NCI-H82 treated with DMSO at 0.1 percent for 48 hours (cell line): ENCODE results near the gene NR2C2AP.

Source experiments
- DNase-seq: peaks from one replicate; lab custom pipeline; 2025; ENCODE audit not compliant: unreplicated experiment; lab: John Stamatoyannopoulos, UW

NR2C2AP gene

DNA sequence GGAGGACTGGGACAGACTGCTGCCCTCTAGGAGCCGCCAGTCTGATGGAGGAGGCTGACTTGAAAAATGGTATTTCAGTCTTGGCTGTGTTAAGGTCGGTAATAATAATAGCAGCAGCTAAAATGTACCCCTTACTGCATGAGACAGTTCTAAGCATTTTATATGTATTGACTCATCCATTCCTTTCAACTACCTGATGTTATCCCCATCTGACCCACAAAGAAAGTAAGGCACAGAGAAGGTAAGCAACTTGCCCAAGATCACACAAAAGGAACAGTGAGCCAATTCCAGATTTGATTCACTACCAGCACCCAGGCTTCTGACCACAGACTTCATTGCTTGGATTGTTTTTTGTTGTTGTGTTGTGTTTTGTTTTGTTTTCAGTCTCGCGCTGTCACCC is 12.6 kb upstream of the NR2C2AP start:
- no peak for DNase-seq

DNA sequence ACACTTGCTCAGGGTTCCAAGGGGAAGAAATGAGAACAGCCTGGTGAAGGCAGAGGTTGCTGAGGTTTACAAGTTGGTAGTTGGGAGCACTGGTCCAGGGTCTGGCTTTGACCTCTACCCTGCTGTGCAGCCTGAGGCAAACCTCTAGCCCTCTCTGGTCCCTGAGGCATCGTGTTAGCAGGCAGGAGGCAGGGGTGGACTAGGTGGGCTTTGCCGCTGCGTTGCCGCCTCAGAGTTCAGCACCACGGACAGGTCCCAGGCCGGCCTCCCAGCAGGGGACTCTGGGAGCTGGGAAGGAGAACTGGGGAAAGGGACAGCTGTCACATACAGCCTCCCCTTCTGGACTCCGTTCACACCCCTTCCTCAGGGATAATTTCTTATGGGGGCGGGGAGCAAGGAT is 11.7 kb upstream of the NR2C2AP start:
- no peak for DNase-seq

DNA sequence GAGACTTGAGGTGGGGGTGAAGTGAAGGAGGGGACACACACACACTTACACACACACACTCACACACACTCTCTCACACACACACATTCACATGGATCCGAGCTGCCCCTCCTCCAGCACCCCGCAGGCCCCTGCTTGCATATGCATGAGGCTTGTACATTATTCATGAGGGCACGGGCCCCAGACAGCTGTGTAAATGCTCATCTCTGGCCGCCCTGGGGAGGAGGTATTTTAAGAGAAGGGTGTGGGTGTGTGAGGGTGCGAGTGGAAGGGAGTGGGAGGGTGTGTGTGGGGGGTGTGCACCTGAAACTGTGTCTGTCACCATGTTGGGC is 10.9 kb upstream of the NR2C2AP start:
- no peak for DNase-seq

DNA sequence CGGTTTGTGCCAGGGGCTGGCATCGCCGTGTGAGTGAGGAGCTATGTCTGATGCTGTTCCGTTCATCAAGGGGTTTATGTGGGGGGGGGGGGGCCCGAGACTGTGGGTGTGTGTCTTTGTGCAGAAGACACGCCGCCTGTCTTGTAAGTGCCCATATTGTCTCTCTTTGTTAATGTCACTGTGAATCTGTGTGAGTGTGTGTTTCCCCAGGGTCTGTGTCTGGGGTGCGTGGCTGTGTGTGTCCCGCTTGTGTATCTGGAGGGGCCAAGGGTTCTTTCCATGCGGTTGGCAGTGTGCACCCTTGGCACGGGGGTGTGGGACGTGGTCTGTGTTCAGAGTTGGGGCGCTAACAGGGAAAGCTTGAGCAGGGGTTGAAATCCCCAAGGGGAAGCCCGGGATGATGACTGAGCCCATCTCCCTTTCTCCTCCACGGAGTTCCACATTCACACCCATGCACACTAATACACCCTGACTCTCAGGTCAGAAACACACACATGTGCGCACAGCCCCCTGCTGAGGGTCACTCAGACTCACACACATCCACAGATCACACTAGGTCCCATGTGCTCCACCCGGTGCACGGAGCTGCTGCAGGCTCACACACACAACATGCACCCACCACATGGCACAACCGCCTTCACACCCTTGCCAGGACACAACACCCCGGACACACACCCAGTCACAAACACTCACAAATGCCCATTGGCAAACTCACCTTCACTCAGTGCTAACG is 10.4 kb upstream of the NR2C2AP start:
- DNase-seq: no peak

DNA sequence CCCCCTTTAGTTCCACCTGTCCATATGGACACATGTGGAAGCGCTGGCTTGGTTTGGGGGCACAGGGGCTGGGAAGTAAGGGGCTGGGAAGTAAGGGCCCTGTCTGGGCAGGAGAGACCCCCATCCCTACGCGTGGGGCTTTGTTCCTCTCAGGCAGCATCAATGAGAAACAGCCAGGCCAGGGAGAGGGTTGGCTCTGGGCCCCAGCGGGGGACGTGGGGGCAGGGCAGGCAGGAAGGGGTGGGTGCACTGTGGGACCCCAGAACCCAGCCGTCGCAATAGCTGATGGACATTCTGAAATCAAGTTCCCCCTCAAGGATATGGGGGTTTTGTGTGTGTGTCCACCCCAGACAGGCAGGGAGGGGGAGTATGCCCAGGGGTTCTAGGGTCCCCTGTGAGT is 9.7 kb upstream of the NR2C2AP start:
- DNase-seq: no peak

DNA sequence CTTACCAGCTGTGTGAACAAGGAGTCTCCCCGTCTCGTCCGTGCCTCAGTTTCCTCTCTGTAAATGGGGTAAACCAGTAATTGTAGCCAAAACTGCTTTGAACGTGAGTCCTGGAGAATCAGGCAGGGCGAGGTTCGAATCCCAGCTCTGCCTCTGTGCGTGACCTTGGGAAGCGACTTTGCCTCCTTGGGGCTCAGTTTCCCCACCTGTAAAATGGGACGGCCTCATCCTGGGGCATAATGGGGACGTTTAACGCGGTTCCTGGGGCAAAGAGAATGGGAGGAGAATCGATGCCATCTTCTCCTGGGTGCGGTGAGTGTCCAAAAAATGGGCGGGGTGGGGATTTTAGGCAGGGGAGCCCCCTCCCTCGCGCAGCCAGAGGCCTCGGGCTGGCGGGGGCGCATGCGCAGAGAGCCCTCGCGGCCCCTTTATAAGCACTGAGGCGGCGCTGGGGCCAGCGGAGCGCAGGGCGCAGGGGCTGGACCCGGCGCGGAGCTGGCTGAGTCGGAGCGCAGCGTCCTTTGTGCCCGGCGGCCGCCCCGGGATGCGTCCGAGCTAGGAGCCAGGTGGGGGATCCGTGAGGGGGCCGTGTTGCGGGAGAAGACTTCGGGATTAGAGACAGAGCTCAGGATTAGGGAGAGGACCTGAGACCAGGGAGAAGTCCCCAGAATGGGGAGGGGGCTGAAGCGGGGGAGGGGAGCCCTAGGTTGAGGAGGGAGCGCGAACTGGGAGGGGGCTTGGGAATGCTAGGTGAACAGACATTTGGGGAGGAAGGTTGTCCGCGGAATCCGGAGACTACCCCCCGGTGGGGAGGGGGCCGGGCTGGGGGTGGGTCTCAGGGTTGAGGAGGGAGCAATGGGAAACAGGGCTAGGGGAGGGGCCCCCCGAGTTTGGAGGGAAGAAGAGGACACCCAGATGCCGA is 8.5 kb upstream of the NR2C2AP start, which contains the start of gene NCAN:
Gene NCAN (plus strand): TSS at position 460 of the 922 bp plus-strand sequence. CDS start 4,996 bp downstream, outside the sequence.
- no peak for DNase-seq

DNA sequence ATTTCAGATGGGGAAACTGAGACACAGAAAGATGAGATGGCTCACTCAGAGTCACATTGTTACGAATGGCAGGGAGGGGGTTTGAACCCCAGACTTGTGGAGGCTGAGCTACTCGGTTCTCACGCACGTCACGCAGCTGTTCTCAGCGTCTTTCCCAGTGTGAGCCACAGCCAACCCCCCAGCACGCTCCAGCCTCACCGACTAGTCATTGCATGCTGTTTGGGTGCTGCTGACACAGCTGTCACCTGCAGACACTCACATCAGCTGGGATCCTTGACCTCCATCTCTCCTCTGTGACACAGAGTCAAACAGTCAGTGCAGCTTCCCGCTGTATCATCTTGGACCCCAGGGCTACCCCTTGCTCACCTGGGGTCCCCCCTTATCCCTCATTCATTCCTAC is 6.2 kb upstream of the NR2C2AP start:
- no peak for DNase-seq

DNA sequence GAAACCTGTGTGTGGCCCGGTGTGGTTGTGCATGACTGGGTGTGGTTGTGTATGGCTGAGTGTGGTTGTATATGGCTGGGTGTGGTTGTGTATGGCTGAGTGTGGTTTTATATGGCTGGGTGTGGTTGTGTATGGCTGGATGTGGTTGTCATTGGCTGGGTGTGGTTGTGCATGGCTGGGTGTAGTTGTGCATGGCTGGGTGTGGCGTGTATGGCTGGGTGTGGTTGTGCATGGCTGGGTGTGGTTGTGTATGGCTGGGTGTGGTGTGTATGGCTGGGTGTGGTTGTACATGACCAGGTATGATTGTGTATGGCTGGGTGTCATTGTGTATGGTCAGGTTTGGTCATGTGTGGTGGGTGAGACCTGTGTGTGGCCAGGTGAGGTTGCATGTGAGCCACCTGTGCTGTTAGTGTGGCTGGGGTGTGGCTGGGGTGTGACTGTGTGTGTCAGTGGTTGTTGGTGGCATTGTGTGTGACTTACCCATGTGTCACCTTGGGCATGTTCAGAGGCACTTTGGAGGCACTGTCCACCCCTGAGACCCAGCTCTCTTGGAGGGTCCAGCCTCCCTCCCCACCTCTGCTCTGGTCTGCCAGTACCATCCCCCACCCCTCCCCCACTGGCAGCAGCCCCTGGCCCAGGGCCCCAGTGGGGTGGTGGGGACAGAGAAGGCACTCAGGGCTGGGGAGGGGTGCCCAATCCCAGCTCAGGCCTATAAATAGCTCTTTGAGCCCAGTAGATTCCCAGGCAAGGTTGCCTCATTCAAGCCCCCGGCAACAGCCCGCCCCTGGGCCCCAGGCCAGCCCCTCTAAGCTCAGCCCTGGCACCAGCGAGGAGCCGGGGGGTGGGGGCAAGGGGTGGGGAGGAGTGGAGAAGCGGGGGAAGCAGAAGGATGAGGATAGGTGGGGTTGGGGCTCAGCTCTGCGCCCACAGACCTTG is 4.7 kb upstream of the NR2C2AP start:
- no peak for DNase-seq

DNA sequence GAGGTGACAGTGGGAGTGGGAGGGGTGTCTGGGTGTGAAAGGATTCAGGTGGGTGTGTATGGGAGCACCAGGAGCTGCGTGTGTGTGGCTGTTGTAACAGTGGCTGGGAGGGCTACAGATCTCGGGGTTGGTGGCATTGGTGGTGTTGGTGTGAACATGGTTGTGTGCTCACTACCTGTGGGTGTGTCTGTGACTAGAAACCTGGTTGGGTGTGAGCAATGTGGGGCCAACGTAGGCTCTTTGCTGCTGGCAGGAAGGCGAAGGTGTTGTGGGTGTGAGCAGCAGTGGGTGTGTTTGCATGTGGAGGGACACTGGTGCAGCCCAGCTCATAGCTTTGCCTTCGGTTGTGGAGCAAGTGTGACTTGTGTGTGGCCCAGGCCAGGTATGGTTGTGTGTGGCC is 3.7 kb upstream of the NR2C2AP start:
- DNase-seq: no peak

DNA sequence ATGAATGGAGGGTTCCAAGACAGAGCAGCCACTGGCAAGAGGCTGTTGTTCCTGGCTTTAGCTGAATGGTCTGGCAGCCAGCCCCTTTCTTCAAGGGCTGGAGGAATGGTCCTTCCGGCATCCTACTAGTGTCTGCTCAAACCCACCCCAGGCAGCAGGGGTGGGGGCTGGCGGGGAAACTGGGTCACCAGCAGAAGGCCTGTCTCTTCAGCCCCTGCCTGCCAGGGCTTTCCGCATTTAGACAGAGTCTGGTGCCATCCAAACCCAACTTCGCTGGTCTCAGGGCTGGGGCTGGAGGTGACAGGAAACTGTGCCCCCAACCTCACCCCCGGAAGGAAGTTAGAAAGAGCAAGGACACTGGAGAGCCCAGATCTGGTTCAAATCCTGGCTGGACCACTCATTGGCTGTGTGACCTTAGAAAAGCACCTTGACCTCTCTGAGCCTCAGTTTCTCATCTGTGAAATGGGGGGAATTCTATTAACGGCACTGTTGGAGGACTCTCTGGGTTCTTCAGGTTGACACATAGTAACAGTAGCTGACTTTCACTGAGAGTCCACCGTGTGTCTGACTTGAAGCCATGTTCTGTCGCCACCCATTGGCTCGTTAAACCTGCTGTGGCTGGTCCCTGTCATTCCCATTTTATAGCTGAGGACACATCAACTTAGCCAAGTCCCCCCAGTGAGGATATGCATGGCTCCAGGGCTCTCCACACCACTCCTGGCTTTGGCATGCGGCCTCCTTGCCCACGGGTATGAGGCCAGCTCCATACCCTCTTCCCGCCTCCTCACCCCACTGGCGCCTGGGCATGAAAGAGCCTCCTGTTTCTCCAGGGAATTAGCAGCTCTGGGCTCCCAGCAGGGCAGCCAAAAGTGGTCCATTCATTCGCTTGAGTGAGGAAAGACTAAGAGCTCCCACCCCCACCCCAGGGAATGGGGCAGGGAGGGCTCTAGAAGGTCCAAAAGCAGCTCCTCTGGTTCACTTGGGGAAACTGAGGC is 2.5 kb upstream of the NR2C2AP start:
- DNase-seq: no peak

DNA sequence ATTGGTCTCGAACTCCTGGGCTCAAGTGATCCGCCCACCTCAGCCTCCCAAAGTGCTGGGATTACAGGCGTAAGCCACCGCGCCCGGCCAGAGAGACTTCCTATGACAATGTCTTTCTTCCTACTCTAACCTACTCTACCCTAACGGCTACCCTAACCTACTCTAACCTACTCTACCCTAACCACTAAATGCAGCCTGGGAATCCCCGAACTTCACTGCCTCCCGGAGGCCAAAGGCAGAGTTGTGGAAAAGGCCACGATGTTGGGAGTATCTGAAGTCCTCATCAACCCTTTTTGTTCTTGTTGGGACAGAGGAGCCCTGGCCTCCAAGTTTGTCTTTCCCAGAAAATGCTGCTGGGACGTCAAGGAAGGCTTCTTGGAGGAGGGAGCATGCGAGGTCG is 967 bp upstream of the NR2C2AP start:
- DNase-seq: no peak

DNA sequence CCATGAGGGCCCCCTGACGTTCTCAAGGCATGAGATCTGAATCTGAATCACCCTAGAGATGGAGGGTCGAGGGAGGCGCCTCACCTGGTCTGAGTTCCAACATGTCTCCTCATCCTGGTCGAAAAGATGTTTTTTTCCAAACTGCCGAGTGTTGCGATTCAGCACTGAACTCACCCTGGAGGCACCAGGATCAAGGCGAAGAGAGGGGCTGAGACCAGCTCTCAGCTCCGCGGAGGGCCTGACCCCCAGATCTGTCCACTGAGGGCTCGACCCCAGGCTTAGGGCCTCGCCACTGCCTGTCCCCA is 555 bp downstream of the NR2C2AP start:
- no peak for DNase-seq

DNA sequence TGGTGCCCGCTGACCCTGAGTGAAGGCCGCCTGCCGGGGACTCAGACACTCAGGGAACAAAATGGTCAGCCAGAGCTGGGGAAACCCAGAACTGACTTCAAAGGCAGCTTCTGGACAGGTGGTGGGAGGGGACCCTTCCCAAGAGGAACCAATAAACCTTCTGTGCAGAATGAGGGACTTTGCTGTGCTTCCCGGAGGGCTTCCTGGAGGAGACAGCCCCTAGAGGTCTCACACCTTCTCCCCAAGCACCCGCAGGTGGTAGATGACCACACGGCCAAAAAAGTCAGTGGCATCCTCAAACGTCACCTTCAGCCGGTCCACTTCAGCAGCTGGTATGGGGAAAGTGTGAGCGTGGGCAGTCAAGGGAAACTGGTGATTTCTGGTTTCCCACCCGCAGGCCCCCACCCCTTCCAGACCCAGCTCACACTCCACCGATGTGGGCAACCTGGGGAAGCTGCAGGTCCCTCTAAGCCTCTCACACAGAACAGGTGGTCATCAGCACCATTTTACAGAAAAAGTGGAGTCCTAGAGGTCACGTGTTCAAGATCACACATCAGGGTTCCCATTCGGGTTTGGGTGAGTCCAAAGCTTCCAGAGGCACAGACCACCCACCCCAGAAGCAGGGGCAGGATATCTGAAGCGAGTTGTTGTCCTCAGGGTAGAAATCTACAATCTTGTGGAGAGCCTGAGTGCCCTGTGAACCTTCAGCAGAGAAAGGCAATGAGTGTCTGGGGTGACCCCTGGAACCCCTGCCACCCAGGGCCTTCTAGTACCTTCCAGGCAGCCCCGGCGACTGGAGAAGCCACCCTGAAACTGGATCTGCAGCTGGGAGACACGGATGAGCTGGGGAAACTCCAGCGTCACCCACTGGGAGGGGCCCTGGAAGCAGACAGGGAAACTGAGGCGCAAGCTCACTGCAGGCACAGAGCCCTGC is 1.2 kb downstream of the NR2C2AP start:
- DNase-seq: no peak

DNA sequence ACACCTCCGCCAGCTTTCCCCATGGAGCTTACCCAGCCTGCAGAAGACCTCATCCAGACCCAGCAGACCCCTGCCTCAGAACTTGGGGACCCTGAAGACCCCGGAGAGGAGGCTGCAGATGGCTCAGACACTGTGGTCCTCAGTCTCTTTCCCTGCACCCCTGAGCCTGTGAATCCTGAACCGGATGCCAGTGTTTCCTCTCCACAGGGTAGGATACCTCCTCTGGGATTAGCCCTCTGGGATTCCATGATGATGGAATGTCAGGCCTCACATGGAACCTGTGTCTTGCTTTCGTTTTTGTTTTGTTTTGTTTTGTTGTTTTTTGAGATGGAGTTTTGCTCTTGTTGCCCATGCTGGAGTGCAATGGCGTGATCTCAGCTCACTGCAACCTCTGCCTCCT is 9.3 kb downstream of the NR2C2AP start:
- DNase-seq: no peak

DNA sequence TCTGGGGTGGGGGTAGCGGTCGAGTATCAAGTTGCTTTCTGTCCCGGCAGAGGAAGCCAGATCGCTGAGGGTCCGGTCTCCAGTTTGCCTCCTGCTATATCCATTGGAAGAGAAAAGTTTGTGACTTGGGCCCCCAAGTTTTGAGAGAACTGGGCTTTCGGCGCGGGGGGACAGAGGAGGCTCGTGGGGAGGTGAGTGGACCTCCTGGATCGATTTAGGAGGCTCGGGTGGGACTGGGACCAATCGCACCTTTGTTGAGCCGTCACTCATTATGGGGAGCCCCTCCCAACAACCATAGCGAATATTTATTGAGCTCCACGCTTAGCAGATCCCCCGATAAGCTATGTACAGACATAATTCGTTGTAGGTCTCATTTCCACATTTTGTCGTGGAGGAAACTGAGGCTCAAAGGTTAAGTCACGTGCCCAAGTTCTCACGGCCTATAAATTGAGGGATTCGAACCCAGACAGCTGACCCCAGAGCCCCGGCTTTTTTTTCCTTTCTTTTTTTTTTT is 10.2 kb downstream of the NR2C2AP start:
- no peak for DNase-seq

DNA sequence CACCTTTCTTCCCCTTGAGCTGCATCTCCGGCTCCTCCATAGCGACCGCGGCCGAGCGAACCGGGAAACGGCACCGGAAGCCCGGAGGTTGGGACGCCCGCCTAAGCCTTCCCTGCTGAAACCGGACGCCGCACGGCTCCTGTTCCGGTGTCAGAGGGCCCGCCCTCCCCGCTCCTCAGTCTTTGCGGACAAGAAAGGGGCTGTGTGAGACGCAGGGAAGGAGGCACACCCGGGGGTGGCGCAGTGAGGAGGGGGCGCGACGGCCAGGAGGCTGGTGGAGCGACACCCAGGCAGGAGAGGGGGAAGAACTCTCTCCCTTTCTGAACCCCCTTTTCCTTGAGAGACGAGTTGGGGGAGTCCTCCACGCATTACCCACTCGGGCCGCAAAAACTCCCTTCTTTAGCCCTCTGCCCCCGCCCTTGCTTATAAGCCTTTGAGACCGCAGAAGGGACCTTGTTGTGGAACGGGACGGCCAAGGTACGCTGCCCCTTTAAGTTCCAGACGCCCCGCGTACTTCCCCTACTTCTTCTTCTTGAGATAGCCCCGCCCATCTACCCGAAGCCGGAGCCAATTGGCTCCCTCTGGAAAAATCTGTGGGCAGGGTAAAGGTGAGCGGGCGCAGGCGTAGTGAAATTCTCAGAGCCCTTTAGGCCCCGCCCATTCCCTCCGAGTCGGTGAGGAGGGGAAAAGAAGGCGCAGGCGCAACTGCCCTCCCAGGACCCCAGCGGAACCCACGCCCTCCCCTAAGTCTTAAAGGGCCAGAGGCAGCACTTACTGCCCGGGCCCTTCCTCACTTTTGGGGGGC is 10.9 kb downstream of the NR2C2AP start, which contains the start of the genes BORCS8 and RFXANK:
Gene BORCS8 (minus strand): TSS at position 75 of the 805 bp plus-strand sequence. CDS start 35 bp downstream, at position 40.
Gene RFXANK (plus strand): TSS at position 181 of the 805 bp plus-strand sequence. CDS start 1,689 bp downstream, outside the sequence.
- peak; percentile 99 for DNase-seq

DNA sequence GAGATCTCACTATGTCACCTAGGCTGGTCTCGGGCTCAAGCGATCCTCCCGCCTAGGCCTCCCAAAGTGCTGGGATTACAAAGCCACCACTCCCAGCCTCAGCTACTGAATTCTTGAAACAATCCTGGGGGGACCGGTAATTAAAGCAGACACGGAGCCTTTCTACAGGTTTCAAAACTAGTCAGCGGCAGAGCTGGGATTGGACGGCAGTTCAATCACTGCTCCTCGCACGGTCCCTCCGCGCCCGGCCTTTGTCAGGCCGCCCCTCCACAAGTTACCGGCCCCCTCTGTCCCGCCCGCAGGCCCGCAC is 11.5 kb downstream of the NR2C2AP start:
- DNase-seq: no peak

DNA sequence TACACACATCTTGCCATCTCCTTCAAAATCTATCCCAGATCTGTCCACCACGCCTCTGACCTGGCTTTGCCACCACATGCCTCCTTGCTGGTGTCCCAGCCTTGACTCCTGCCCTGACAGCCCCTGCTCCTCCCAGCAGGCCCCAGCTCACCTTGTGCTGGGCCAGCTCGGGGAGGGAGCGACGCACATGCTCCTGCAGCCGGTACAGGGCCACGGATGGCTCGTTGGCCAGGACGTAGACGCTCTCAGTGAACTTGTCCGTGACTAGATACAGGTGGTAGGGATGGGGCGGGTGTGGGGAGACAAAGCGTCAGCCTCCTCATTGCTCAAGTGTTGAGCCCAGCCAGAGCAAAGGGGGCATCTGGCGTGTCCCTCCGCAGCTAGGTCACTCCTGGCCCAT is 16.5 kb downstream of the NR2C2AP start:
- DNase-seq: no peak
